Measurements from ENCODE around the gene ZMIZ1.

The ZMIZ1 gene

DNA sequence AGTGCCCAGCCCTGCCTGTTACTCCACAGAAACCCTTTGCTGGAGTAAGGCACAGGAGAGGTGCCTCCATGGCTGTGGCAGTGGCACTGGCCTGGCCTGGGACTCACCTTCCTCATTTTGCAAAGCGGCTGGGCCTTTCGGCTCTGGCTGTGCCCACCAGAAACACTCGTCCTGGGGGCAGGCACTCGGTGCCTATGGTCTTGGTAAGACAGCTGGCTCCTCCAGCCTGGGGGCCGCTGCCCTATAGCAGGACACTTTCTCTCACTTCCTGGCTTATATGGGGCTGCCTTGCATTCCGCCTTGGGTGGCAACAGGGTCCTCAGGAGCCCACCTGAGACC lies 13.2 kb downstream of the ZMIZ1 start:
- DNase-seq (ENCODE audit: low read depth in 3 of 3) = no peak

DNA sequence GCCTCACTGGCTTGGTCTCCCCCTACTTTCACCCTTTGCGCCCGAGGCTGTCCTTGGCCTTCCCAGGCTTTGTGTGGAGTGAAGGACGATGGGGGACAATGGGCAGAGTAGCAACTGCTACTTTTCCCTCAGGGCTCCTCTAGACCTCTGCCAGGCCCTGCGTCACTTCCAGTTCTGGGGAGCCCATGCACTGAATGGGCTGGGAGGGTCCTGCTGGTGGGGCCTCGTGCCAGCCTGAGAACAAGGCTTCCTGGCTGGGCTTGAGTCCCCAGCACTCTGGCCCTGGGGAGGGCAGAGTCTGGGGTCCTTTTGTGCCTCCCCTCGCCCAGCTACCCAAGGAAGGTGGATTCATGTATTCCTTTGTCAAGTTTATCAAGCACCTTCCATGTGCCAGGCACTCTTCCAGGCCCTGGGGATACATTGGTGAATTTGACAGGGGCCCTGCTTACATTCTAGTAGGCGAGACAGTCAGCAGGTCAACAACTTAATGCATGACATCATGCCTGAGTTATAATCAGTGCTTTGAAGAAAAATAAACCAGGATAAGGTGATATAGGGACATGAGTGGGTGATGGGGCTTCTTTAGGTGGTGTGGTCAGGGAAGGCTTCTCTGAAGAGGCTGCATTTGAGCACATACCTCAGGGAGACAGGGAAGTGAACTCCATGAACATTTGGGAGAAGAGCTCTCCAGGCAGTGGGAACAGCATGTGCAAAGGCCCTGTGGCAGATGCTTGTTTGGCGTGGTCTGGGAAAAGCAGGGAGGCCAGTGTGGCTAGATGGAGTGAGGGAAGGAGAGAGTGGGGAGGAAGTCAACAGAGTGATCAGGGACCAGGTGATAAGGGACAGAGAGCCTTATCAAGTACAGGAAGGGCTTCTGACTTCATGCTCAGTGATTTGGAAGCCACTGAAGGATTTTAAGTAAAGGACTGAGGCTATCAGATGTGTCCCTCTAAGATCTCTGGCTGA lies 14.1 kb downstream of the ZMIZ1 start:
- no peak for DNase-seq (ENCODE audit: low read depth in 3 of 3)

DNA sequence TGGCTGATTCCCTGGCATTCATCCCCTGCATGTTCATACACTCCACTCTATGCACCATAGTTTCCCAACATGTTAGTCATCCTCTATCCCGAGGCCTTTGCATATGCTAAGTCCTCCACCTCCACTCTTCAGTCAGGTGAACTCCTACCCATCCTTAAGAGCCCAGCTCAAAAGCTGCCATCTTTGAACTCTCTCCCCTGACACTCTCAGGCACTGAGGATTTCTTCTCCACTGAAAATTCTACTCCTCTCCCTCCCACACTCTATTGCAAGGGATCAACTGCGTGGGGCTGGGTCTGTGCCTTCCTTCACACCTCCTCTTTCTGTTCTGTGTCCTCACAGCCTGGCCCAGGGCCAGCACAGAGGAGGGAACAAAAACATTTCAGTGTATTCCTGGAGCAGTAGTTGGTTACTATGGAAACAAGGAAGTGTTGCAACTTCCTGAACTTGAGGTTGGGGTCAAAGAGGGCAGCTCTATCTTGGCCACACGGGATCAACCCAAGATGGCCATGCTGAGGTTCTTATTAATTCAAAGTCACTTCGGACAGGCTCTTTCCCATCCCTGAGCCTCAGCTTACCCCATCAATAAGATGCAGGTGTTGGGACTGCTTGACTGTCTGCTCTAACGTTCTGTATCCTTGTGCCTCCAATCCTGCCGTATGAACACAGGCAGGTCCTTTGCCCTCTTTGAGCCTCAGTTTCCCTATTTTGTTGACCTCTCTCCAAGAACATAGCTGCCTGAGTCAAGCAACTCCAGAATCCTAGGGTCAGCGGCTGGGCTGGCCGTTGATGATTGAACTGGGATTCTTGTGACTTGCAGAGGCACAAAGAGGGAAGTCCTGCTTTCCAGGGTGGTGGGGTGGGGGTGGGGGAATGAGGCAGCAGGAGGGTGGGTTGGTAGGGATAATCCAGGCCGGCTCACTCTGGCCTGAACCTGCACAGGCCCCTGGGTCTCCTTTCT lies 15.5 kb downstream of the ZMIZ1 start:
- DNase-seq (ENCODE audit: low read depth in 3 of 3) = no peak

DNA sequence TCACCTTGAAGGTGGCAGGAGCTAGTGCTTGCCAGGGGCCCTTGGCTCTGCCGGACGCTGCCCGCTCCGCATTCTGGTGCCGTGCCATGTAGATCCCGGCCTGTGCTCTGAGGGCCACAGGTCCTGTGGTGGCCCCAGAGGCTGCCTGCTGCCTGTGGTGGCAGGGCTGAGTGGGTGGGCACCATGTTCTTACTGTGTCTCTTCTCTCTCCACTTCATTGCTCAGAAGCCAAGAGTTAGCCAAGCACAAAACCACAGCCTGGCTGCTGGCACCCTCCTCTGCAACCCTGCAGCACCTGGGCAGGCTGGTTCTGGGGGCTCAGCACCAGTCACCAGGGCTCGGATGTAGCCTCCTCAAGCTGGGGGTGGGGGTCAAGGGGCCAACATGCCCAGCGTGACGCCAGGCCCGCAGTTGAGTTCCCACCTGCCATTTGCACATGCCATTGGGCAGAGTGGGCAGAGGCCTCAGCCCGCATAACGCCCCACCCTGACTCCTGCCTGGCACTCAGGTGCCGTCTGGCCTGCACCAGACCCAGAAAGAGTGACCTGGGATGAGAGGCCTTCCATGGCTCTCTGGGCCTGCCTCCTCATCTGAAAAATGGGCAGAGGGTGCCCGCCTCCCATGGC lies 16.3 kb downstream of the ZMIZ1 start:
- no peak for DNase-seq (ENCODE audit: low read depth in 3 of 3)

DNA sequence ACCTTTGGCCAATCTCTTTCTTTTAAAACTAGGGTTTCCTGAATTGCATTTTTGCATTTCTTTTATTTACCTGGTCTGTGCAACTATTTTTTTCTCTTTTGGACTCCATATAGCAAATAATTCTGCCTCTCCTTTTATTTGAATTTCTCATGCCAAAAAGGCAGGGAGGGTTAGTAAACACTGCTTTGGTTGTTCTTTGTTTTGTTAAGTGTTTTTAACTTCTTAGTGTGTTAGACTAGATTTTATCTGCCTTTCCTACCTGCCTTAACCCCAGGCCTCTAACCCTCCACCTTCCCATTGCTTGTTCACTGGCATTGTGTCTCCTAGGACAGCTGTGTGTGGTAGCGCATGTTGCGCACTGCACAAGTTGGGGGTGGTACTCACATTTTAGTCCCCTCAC lies 18.1 kb downstream of the ZMIZ1 start:
- no peak for DNase-seq (ENCODE audit: low read depth in 3 of 3)

DNA sequence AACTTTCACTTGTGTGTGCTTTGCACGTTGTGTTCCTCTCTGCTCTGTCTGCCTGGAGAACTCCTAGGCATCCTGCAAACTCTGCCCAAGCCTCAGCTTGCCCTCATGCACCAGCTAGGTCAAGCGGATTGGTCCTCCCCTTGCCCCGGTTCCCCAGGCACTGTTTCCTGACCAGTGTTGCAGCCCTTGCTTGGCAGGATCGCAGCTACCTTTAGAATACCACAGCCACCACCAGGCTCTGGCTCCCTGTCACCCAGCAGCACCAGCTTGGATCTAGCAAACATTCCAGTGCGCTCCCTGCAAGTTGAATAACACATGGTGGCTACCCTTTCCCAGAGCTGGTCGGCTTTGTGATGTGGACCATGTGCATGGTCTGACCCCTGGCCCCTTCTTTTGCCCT lies 19.0 kb downstream of the ZMIZ1 start:
- DNase-seq (ENCODE audit: low read depth in 3 of 3) = no peak

DNA sequence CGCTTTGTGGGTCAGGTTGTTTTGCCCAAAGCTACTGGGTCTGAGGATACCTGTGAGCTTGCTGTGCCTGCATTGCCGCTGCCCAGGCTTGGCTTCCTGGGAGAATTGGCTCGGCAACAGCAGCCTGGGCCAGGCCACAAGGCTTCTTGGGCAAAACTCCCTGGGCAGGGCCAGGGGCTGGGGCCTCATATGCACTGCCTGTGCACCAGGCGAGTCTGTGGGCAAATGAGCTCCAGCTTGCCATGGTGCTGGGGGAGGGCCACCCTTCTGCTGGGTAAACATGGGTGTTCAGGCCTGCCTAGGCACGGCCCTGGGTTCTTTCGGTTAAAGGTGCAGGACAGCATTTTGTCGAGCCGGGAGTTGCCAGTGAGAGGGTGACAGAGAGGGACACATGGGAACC lies 19.4 kb downstream of the ZMIZ1 start:
- no peak for DNase-seq (ENCODE audit: low read depth in 3 of 3)

DNA sequence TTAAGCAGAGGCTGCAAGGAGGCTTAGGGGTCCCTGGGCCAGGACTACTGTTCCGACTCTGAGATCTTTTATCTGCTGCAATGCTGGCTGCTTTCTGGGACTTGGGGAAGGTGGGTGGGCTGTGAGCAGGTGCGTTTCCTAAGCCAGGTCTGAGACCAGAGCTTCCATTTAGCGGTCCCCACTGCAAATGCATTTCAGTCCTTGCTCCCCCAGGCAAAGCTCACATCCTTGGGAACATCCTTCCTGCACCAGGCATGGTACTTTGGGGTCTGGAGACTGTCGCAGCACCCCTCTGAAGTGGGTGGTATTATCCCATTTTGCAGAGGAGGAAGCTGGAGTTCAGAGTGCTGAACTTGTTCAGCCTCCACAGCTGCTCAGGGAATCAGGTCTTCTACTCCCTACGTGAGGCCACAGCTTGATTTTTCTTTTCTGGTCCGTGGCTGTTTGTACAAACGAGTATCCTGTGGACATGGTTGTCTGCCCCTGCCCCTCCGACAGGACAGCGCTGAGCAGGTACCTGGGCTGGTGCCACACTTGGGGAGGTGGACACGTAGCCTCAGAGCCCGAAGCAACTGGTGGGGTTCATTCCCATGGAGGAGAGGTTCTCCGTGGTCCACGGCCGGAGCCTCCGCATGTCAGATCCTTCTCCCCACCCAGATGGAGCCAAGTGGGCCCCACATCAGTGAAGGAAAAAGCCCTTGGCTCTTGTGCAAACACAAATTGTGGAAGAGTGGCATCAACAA lies 20.0 kb downstream of the ZMIZ1 start:
- DNase-seq (ENCODE audit: low read depth in 3 of 3) = no peak

DNA sequence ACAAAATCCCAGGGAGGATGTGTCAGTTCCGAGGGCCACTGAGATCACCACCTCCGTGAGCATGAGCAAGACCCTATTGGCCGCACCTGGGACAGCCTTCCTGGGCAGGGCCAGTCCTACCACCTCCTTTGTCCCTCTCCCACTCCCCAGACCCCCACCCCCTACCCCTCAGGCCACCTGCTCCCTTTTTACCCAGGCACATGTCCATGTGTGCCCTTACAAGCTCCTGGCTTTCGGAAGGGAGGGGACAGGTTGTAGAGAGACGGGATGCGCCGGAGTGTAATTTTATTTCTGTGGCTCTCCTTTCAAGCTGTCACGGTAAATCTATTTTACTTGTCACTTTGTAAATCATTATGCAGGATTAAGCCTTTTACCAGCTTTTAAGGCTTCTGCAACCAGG lies 20.9 kb downstream of the ZMIZ1 start:
- DNase-seq (ENCODE audit: low read depth in 3 of 3) = no peak

DNA sequence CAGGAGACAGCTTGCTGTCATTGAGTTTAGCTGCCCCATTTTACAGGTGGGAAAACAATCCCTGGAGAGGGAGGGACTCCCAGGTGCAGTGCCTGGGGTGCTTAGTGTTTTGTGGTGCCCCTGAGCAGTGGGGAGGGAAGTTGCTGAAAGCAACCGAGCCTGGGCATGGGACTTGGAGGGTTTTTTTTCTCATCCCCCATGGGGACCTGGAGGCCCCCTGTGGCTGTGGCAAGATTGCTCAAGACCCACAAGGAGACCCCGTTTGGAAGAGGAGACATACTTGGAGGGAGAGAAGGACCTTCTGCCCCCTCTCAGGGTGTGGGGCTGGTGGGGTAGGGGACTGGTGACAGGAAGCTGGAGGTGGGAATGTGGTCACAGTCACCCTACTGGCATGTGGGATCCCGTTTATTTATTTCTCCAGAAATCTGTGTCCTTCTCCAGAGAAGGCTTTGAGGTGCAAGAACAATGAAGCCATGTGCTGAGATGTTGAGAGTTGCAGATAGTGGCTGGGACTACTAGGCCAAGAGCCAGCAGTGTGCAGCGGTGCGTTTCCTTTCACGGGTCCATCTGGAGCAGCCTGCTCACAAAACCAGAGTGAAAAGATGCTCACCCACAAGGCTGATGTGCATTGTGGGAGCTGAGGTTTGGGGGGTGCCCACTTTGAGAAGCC lies 21.5 kb downstream of the ZMIZ1 start:
- no peak for DNase-seq (ENCODE audit: low read depth in 3 of 3)

DNA sequence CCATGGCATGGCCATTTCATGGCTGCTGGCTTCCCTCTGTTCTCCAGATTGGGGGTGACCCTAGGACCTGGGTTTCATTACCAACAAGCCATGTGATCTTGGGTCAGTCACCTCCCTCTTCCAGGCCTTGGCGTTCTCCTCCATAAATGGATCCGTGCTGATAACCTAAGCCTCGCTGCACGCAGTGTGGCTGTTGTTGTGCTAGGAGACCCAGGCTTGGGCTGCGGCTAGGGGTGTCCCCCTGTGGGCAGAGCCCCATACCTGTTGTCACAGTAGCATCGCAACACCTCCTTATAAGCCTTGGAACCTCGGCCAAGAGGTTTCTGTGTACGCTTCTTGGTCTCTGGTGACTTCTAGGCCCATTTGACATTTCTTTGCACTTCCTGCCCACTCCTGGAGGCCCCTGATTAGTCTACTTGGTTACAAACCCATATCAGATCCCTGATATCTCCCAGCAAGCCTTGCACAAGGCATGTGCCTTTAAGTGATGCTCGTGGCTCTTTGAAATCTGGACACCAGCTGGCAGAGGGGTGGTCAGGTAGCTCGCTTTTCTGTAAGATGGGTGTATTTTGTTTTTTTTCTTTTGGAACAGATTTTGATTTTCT lies 23.6 kb downstream of the ZMIZ1 start:
- DNase-seq (ENCODE audit: low read depth in 3 of 3) = no peak

DNA sequence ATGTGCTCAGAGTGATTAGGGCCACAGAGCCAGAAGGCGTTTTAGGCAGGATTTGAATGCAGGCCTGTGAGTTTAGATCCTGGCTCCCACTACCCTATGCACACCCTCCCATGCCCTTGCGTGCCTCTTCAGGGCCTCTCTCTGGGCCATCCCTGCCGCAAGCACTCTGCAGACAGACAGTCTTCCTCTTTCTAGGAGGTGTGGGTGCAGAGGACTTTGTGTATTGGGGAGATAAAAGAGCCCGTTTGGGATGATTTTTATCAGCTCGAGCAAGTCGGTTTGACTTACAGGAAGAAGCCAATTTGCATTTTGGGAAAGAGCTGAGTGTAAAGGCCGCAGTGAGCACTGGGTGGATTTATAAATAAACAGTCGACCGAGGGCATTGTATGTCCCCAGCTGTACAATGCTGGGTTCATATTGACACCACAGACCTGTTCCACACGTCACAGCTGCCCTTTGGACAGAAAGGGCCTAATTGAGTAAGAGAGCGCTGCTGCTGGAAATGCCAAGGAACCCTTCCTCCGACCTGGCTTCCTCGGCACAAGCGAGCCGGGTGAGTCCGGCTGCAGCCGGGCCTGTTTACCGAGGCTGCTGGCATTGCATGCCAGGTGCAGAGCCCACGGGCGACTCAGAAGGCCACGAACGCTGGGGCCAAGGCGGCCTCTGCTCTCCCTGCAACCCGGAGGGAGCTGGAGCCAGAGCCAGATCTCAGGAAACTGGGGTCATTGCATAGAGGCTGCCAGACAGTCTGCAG lies 25.1 kb downstream of the ZMIZ1 start:
- no peak for DNase-seq (ENCODE audit: low read depth in 3 of 3)

DNA sequence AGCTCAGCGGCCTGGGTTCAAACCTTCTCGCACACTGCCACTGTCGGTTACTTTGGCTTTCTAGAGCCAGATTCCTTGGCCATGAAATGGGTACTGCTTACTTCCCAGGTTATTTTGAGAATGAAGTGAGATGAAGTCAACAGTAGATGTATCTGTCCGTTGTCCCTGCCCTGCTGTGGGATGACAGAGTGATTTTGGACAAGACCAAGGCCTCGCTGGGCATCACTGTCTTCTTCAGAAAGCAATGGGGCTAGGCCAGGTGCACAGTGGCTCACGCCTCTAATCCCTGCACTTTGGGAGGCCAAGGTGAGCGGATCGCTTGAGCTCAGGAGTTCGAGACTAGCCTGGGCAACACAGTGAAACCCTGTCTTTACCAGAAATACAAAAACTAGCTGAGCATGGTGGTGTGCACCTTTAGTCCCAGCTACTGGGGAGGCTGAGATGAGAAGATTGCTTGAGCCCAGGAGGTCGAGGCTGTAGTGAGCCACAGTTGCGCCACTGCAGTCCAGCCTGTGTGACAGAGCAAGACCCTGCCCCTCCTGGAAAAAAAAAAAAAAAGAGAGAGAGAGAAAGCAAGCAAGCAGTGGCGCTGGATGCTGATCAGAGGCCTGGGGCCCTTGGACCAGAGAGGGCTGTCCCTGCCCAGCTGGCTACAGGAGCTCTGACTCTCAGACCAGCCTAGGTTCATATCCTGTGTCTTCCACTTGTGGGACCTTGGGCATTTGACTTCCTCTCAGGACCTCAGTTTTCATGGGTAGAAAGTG lies 25.8 kb downstream of the ZMIZ1 start:
- DNase-seq (ENCODE audit: low read depth in 3 of 3) = no peak

DNA sequence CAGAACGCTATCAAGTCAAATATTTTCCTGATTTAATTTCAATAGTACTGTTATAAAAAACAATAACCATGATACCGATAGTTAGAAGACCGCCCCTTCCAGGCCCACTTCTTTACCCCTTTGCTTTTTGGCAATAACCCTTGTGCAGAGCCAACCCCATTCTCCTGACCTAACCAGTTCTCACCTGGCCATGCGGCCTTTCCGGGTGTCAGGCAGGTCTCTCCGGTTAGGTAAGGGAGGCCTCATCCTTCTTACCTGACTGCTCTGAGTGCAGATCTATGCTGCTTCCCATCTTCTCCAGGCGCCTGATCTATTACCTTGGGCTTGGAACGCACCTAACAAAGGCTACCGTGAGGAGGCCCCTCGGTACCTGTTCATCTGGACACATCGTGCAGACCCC lies 26.6 kb downstream of the ZMIZ1 start:
- no peak for DNase-seq (ENCODE audit: low read depth in 3 of 3)

DNA sequence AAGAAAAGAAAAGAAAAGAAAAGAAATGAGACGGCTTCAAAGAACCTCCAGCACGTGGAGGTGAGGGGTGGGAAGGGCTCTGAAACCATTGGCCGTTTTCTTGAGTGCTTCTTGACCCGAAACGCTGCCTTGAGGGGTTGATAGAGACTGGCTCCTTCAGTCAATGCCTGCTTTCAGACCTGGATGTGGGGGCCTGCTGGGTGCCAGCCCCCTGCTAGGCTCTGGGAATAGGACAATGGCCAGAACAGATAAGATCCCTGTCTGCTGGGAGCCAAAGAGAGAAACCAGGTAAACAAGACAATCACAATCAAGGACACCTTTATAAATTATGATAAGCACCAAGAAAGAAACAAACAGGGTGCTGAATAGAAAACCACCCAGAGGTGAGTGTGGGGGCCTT lies 27.7 kb downstream of the ZMIZ1 start:
- no peak for DNase-seq (ENCODE audit: low read depth in 3 of 3)

DNA sequence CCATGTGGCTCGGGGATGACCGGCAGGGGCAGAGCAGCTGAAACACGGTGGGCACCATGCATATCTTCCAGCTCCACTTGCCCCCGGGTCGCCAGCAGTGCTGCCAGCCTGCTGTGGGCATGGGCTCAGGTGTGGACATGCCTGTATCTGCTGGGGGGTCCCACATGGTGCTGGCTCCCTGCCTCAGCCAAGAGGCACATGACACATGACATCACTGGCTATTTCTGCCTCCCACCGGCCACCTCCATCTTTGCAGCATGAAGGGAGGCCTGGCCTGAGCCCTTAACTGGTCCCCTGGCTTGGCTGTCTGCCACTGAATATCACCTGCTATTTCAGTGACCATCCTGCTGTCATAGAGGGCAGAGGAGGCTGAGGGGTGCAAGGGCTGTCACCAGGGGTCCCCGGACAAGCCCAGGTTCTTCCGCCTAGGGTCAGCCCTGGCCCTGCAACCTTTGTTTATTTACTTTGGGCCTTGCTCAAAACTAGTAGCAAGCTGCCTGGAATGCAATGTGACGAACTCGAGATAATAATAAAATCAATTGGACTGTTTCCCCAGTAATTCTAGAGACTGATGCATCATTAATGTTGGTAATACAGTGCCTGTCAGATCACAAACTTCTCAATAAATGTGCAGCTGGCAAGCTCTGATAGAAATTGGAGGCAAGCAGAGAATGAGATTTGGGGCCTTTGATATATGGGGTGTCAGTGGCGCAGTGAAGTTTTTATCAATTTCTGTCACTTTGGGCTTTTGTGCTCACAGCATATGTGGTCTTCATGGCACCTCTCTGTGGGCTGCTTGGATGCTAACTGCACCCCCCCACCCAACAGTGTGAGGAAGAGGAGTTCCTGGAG lies 28.5 kb downstream of the ZMIZ1 start:
- DNase-seq (ENCODE audit: low read depth in 3 of 3) = no peak

DNA sequence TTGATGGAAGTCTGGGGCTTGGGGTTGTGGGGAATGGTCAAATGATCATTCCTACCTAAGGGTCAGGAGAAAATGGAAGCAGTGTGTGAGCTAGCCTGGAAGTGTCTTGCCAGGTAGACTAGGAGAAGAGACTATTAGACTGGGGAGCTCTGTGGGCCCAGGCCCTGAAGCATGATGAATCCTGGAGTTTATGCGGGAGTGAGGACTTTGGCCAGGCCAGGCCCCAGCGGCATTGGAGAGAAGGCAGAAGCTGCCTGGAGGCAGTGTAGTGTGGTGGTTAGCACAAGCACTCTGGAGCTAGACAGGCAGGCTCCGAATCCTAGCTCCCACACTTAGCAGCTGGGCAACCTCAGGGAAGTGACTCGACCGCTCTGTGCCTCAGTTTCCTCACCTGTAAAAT lies 29.3 kb downstream of the ZMIZ1 start:
- DNase-seq (ENCODE audit: low read depth in 3 of 3) = no peak

DNA sequence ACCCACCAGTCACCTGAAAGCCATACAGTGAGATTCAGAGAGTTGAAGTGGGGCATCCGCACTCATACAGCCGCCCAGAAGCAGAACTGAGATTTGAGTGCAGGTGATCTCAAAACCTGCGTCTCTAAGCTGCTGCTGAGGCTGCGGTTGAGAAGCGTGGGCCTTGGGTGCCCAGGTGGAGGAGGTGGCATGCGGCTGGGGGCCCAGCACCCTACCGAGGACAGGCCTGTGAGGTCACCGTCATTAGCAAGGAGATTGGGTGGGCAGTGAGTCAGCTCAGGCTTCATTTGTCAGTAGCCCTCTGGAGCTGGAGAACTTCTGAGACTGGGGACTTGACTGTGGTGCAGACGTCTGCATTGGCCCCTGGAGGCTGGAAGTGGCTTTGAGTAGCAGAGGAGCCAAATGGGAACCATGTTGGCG lies 29.8 kb downstream of the ZMIZ1 start:
- no peak for DNase-seq (ENCODE audit: low read depth in 3 of 3)

Measured in stimulated activated CD4-positive, alpha-beta T cell treated with anti-CD3 and anti-CD28 coated beads, TNF-alpha, amount 100 ng/mL, for 48 hours (primary cell).